HUES64 (cell line): ENCODE data around the gene SLC39A11.

Experiments used
- H3K27ac ChIP-seq: 2 replicates; pipeline ENCODE4 v1.7.0; 2013; ENCODE audit warnings: low read depth, low read length, inconsistent platforms
- H3K27me3 ChIP-seq: 2 replicates; pipeline ENCODE4 v1.6.1; 2013; ENCODE audit warnings: mild to moderate bottlenecking, low read length; ENCODE audit not compliant: insufficient read depth
- H3K36me3 ChIP-seq: 2 replicates; pipeline ENCODE4 v1.6.1; 2013; ENCODE audit warnings: mild to moderate bottlenecking, low read length; ENCODE audit not compliant: insufficient read depth
- H3K4me1 ChIP-seq: 2 replicates; pipeline ENCODE4 v1.6.1; 2013; ENCODE audit warnings: mild to moderate bottlenecking, low read length, moderate library complexity; ENCODE audit not compliant: insufficient read depth
- H3K4me3 ChIP-seq: 2 replicates; pipeline ENCODE4 v1.5.1; 2013; ENCODE audit warnings: mild to moderate bottlenecking, low read length, moderate library complexity
- H3K9ac ChIP-seq: 2 replicates; pipeline ENCODE4 v1.6.1; 2013; ENCODE audit warnings: mild to moderate bottlenecking, low read depth, low read length
- H3K9me3 ChIP-seq: 2 replicates; pipeline ENCODE4 v1.6.1; 2013; ENCODE audit warnings: low read depth, low read length; ENCODE audit not compliant: insufficient read depth
- WGBS: fragments of 150-250, 120-280 bp; methylation state at CpG from one replicate; pipeline ENCODE4 v1.1.7; 2013; ENCODE audit warnings: missing lambda C conversion rate; 5-methylcytosine and 5-hydroxymethylcytosine counted together

SLC39A11 gene

DNA sequence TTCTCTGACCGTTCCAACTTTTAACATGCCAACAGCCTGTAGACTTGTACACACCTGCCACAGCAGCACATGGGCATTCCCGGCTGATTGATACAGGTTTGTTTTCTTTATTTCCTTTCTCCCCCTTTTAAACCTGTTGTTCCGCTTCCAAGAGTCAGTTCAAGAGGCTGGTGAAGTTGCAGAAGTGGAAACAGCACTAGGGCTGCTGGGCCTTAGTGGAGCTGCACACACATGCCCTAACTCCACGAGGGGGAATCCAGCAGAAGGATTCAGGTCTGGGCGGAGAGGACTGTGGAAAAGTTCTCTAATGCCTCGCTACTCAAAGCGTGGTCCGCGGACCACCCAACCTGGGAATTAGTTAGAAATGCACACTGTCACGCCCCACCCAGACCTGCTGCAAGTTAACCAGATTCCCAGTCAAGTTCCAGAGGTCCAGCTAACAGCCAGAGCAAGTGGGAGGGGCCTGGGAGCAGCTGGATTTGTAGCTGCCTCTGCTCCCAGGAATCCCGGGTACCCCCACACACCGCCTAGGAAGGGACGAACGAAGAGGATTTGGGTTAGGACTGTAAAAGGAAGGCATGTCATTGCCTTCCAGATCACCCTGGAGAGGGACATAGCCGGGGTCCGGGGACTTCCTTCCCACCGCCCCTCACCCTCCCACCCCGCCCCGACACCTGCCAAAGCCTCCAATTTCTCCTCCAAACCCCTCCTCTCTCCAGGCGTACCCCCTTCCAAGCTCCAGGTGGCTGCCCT, 542 bp downstream of the SLC39A11 start:
- peaks cover 7% of the 10 kb centered on the region for H3K4me1 ChIP-seq
- H3K36me3 ChIP-seq, result no peaks in the 10 kb centered on the region
- H3K4me3 ChIP-seq, result peak overlapping the region; percentile 66
- H3K27ac ChIP-seq, result no peak overlapping the region
- H3K9me3 ChIP-seq, result no peaks in the 10 kb centered on the region
- no peaks in the 10 kb centered on the region for H3K27me3 ChIP-seq
- peak overlapping the region; percentile 28; the same call in 1 of the 2 replicates for H3K9ac ChIP-seq
- 20% methylated on average over 20 of the region's 20 CpGs for WGBS

DNA sequence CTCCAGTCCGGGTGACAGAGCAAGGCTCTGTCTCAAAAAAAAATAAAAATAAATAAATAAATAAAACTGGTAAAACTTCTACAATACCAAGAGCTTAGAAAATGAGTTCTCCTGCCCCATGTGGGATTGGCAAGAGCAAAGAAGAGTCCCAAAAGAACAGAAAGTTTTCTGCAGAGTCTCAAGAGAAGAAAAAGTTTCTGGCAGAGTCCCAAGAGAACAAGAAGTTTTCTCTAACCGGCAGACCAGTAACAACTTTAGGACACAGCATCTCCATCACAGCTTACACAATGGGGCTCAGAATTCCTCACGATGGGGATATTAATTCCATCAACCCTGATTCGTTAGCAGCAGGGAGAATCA, 1.1 kb downstream of the SLC39A11 start:
- 77% methylated on average over 3 of the region's 4 CpGs for WGBS
- H3K36me3 ChIP-seq, result no peaks in the 10 kb centered on the region
- no peaks in the 10 kb centered on the region for H3K27me3 ChIP-seq
- no peak overlapping the region for H3K27ac ChIP-seq
- no peak overlapping the region for H3K9ac ChIP-seq
- peaks cover 7% of the 10 kb centered on the region for H3K4me1 ChIP-seq
- peak overlapping the region; percentile 66; the same call in 1 of the 2 replicates for H3K4me3 ChIP-seq
- H3K9me3 ChIP-seq, result no peaks in the 10 kb centered on the region

DNA sequence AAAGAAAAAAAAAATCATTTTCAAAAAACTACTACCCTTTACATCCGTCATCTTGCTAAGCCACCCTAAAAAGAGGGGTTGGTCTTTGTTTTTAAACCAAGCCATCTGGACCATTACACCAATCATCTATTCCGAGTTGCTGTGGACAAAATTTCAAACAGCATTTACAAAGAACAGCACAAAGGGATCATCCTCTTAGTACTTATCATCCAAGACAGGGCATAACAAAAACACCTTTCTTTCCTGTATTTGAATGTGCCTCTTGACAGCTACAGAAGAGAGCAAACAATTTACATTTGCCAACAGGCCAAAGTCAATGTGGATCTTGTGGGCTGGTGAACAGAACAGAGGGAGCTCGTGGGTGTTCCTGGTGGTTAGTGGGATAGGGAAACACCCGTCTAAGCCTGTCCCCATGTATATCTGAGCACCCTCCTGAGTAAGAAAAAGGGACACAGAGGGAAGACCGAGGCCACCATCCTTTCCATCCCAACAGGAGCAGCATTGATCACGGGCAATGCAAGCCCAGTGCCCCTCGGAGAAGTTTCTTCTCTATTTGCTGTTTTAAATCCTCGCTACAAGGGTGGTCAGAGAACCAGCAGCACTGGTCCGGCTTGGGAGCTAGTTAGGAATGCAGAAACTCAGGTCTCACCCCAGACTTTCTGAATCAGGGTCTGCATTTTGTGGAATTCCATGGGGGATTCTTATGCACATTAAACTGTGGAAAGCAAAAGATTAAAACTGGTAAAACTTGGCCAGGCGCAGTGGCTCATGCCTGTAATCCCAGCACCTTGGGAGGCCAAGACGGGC, 1.9 kb downstream of the SLC39A11 start:
- 89% methylated on average over 11 of the region's 11 CpGs for WGBS
- Histone ChIP-seq H3K4me3 (no peak overlapping the region), H3K9ac (no peak overlapping the region), H3K4me1 (peaks cover 7% of the 10 kb centered on the region), H3K9me3 (no peaks in the 10 kb centered on the region), H3K27me3 (no peaks in the 10 kb centered on the region), H3K27ac (no peak overlapping the region), H3K36me3 (no peaks in the 10 kb centered on the region)

DNA sequence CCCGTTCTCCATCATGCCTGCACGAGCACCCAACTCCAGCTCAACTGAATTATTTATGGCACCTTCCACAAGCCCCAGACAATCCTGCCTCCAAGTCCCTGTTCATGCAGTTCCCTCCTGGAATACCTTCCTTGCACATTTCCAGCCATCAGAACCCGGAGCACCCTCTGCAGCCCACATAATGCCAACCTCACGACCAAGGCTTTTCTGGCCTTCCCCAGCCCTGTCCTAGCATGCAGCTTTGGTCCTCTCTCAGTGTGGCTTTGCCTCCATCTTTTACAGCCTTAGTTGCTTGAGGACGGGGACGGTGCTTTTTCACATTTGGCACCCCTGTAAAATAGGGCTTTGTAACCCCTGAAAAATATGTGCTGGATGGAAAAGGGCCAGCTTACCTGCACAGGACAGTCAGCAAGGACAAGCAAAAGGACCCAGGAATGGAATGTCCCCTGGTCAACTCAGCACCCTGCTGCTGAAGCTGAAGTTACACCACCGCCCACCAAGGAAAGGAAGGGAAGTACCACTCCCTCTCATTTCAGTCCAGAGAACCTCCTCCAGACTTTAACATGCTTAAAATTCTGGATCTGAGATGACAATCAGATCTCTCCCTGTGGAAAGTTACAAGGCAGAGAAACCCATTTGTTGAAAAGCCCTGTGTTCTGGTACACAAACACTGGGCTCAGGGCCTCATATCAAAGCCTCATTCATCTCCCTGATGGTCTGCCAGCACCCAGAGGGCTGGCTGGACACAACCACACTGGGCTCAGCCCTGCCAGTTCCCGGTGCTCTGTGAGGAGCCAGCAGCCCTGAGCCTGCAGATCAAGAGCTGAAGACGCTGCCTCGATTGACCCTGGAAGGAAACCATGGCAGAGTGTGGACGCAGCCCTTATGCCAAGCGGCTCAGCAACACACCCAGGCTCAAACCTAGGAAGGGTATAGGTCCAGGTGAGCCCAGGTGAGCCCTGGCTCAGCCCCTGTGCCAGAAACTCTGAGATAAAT, 2.9 kb downstream of the SLC39A11 start:
- Histone ChIP-seq H3K9ac (no peak overlapping the region), H3K27ac (no peak overlapping the region), H3K4me3 (no peak overlapping the region), H3K27me3 (no peaks in the 10 kb centered on the region), H3K9me3 (no peaks in the 10 kb centered on the region), H3K4me1 (peaks cover 7% of the 10 kb centered on the region), H3K36me3 (peaks cover under 1% of the 10 kb centered on the region; the same call in 1 of the 2 replicates)
- WGBS, result 90% methylated on average over 12 of the region's 12 CpGs

DNA sequence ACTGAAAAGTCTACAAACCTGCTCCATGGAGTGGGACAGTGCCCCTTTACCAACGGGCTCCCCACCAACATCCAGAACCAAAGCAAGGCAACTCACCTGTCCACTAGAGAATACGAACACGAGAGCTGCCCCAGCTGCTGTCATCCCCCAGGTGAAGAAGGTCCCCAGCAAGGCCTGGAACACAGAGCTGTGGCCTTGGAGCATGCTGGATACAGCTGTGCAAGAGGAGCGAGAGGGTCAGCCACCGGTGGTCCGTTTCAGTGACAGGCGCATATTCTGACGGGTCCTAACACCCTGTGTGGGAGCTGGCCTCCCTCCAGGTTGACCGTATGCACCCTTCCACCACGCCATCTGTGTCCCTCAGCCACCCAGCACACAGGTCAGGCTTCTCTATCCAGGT, 3.9 kb downstream of the SLC39A11 start:
- H3K9me3 ChIP-seq, result no peaks in the 10 kb centered on the region
- WGBS, result 94% methylated on average over 10 of the region's 10 CpGs

DNA sequence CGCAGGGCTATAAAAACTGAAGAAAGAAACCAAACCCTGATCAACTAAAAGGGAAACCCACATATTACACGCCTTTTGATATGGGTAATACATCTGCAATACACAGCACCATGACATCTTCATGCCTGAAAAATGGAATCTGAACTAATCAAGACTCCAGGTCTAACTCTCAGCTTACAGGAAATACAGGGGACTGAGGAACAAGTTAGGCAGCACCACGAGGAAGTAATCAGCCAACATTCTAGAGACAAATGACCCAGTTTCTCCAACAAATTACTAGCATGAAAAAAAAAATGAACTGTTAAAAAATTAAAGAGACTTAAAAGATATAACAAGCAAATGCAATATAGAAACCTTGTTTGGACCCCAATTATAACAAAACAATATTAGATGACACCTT, 9.1 kb downstream of the SLC39A11 start:
- H3K4me3 ChIP-seq, result no peak overlapping the region
- peaks cover 17% of the 10 kb centered on the region for H3K36me3 ChIP-seq
- no peaks in the 10 kb centered on the region for H3K4me1 ChIP-seq
- H3K27me3 ChIP-seq, result no peaks in the 10 kb centered on the region
- H3K9me3 ChIP-seq, result no peaks in the 10 kb centered on the region
- H3K27ac ChIP-seq, result no peak overlapping the region
- no peak overlapping the region for H3K9ac ChIP-seq
- WGBS, result 55% methylated on average over 3 of the region's 3 CpGs

More for the DNA sequence above, 3.9 kb downstream of the SLC39A11 start:
- no peak overlapping the region for H3K9ac ChIP-seq
- H3K36me3 ChIP-seq, result peaks cover 11% of the 10 kb centered on the region
- H3K27me3 ChIP-seq, result no peaks in the 10 kb centered on the region
- H3K4me3 ChIP-seq, result no peak overlapping the region
- peaks cover 7% of the 10 kb centered on the region for H3K4me1 ChIP-seq
- no peak overlapping the region for H3K27ac ChIP-seq

DNA sequence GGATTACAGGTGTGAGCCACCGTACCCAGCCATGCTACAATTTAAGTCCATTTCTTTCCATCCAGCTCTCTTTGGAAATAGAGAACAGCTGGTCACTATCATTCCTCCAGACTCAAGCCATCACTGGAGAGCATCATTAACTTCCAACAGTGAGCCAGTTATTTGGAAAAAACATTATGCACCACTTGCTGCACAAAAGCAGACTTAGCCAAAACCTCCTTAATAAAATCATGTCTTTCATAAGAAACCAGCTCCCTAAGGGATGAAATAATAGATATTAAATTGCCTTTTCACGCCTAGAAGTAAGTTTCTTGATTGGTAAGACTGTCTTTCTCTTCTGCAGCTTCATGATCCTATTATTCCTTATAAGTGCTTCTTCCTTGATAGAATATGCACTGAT, 17.9 kb downstream of the SLC39A11 start:
- H3K36me3 ChIP-seq, result no peaks in the 10 kb centered on the region
- H3K9me3 ChIP-seq, result no peaks in the 10 kb centered on the region
- H3K4me1 ChIP-seq, result no peaks in the 10 kb centered on the region
- no peaks in the 10 kb centered on the region for H3K27me3 ChIP-seq
- no peak overlapping the region for H3K9ac ChIP-seq
- no peak overlapping the region for H3K27ac ChIP-seq
- 100% methylated on average over 1 of the region's 2 CpGs for WGBS
- H3K4me3 ChIP-seq, result no peak overlapping the region

DNA sequence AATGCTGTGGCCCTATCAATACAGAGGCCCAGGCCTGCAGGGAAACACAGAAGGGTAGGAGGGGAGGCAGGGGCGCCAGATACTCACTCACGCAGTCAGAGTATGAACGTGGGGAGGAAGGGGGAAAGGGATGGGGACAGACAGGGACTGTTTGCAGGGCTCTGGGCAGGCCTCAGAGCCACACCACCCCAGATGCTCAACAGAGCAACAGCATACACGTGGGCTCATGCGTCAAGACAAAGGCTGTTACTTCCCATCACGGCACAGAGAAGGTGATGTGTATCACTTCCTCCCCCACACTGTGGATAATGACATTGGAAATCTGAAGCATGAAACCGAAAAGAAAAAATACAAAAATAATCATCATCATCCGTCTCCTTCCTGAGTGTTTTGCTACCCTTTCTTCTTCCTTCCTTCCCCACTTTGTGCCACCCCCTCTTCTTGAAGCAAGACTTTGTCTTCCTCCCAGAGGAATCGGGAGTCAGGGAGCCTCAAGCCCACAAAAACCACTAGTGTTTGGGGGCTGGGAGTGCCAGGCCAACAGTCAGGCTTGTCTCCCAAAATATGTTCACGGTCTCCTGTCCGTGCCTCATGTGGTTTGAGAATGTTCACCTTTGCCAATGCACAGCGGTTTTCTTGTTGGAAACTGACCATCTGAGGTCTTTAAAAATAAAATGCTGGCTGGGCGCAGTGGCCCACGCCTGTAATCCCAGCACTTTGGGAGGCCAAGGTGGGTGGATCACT, 20.1 kb downstream of the SLC39A11 start:
- WGBS, result 91% methylated on average over 14 of the region's 14 CpGs
- no peak overlapping the region for H3K4me3 ChIP-seq
- no peaks in the 10 kb centered on the region for H3K9me3 ChIP-seq
- H3K4me1 ChIP-seq, result no peaks in the 10 kb centered on the region
- no peaks in the 10 kb centered on the region for H3K36me3 ChIP-seq
- H3K27ac ChIP-seq, result no peak overlapping the region
- H3K9ac ChIP-seq, result no peak overlapping the region
- no peaks in the 10 kb centered on the region for H3K27me3 ChIP-seq

DNA sequence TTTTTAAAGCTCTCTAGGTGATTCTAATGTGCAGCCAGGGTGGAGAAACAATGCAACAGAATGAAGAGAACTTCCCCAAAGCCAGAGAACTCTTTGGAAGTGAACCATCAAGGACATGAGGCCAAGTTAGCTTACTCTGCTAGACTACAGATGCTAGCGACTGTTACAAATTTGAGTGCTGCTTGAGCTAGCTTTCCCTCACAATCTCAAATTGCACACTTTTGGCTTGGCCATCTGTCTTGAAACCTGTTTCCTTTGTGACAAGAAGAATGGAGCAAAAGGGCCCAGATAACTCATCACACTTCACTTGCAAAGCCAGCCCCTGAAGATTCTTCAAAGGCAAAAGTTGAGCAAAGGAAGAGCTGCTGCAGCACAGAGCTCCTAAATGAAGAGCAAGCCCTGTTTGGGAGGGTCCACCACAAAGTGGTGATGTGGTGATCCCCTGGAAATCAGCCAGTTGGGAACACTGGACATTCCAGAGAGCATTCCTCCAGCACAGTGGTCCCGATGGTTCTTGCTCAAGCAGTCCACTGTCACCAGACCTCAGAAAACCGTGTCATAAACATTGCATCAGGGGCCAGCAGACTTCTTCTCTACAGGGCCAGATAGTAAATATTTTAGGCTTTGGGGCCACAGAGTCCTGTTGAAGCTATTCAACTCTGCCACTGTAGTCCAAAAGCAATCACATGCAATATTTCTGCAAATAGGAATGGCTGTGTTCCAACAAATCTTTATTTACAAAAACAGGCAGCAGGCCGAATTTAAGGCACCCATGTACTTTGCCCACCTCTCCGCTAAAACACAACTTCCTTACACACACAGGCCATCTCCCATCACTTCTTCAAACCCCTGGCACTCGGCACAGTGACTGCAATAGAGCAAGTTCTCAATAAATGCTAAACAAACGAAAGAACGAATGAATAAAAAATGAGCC, 21.2 kb downstream of the SLC39A11 start:
- Histone ChIP-seq H3K27ac (no peak overlapping the region), H3K4me1 (no peaks in the 10 kb centered on the region), H3K27me3 (no peaks in the 10 kb centered on the region), H3K9ac (no peak overlapping the region), H3K4me3 (no peak overlapping the region), H3K36me3 (no peaks in the 10 kb centered on the region), H3K9me3 (no peaks in the 10 kb centered on the region)
- WGBS, result 96% methylated on average over 8 of the region's 8 CpGs
